ENCODE data around the gene PLCH1. TPM values are rescaled to one million over a fixed set of nuclear protein-coding genes. Genes with fewer than 3 reads are reported as not detected.

PLCH1 gene
- total RNA-seq, 1 experiment from 2014 or later, result 3.8 TPM

- TF ChIP-seq REST (IDR thresholded peaks at IDR 0.05; ENCODE audit: low read depth), result no peak
- no peak for TF ChIP-seq POLR2AphosphoS5 (IDR thresholded peaks at IDR 0.05; ENCODE audit: low read depth, low read length)
- no peak for TF ChIP-seq CBX3 (IDR thresholded peaks at IDR 0.05; ENCODE audit: low read depth)
- TF ChIP-seq TCF7L2 (IDR thresholded peaks at IDR 0.05; ENCODE audit: borderline replicate concordance, extremely low read depth, insufficient read depth, insufficient read length), result no peak
- no peak for TF ChIP-seq EZH2 (IDR thresholded peaks at IDR 0.05)
- no peak for TF ChIP-seq SRF (IDR thresholded peaks at IDR 0.05; ENCODE audit: low read depth)
Observed at GRCh38 chr3:155512175-155512866, 232.6 kb downstream of the PLCH1 start (continued).

GRCh38 chr3:155504682-155505081, 240.2 kb downstream of the PLCH1 start:
- intact Hi-C loops (cut with micrococcal nuclease), result no loop called here
- H3K27me3 ChIP-seq (ENCODE audit: insufficient read depth, low read length), result no peaks in the 10 kb centered on the region
- no peak overlapping the region for H3K27ac ChIP-seq (ENCODE audit: low read depth, low read length)
- no peak overlapping the region for H3K4me2 ChIP-seq (ENCODE audit: low read length)
- no peak for ATAC-seq
- H3K79me2 ChIP-seq (ENCODE audit: insufficient read depth, low read length), result no peaks in the 10 kb centered on the region
- no peak for DNase-seq (ENCODE audit: low read depth, low spot score)
- ChIA-PET RAD21 (ENCODE audit: low non-redundant PET in 1 of 2, low total read pairs in 2 of 2, uncharacterized antibody in 2 of 2, unreplicated experiment in 2 of 2) (no interaction called here), CTCF (no interaction called here), POLR2A (no interaction called here)
- H3K4me1 ChIP-seq (ENCODE audit: control insufficient read depth in 1 of 2, insufficient read depth in 2 of 2, low read length in 2 of 2), result no peaks in the 10 kb centered on the region
- H3K9ac ChIP-seq (ENCODE audit: low read length), result no peak overlapping the region
- no peaks in the 10 kb centered on the region for H3K9me2 ChIP-seq (ENCODE audit: insufficient read depth)
- no peaks in the 10 kb centered on the region for H4K20me1 ChIP-seq (ENCODE audit: insufficient read depth)
- no TSS peak for BruUV-seq (replicated peaks)
- no peaks in the 10 kb centered on the region for H3K36me3 ChIP-seq (ENCODE audit: control insufficient read depth in 1 of 2, insufficient read depth in 2 of 2, low read length in 2 of 2)
- H2AFZ ChIP-seq (ENCODE audit: low read depth, low read length, poor library complexity, severe bottlenecking), result no peak overlapping the region
- TF ChIP-seq TCF7L2 (IDR thresholded peaks at IDR 0.05; ENCODE audit: borderline replicate concordance, extremely low read depth, insufficient read depth, insufficient read length) (no peak), FOSL1 (IDR thresholded peaks at IDR 0.05; ENCODE audit: low read depth) (no peak), EZH2phosphoT487 (IDR thresholded peaks at IDR 0.05; ENCODE audit: borderline replicate concordance) (no peak)
- H3K9me3 ChIP-seq (ENCODE audit: control insufficient read depth in 1 of 2, insufficient read depth in 1 of 2, low read depth in 1 of 2, low read length in 2 of 2), result no peaks in the 10 kb centered on the region
- no peak overlapping the region for H3K4me3 ChIP-seq (replicated peaks in 1 of 2; ENCODE audit: low read depth in 1 of 2, low read length in 2 of 2)
